ENCODE results near the gene MAPK12.

The MAPK12 gene

GRCh38 chr22:50294319-50294656, 32.8 kb upstream of the MAPK12 start:
- in situ Hi-C loops (cut with HindIII; ENCODE audit: low sequenced_read_pairs): no loop called here
- DNase-seq (ENCODE audit: low read depth): no peak

GRCh38 chr22:50293441-50294318, 32.2 kb upstream of the MAPK12 start:
- H3K4me3 ChIP-seq (ENCODE audit: low read depth, low read length): peak overlapping the region; percentile 24
- no peak for DNase-seq (ENCODE audit: low read depth)

More at GRCh38 chr22:50294319-50294656, 32.8 kb upstream of the MAPK12 start:
- TF ChIP-seq CTCF (IDR thresholded peaks at IDR 0.05; ENCODE audit: low read depth, low read length, missing control alignments): no peak
- H3K4me3 ChIP-seq (ENCODE audit: low read depth, low read length): no peak overlapping the region

GRCh38 chr22:50292643-50293440, 31.4 kb upstream of the MAPK12 start:
- no peak for DNase-seq (ENCODE audit: low read depth)
- no peak for TF ChIP-seq CTCF (IDR thresholded peaks at IDR 0.05; ENCODE audit: low read depth, low read length, missing control alignments)
- in situ Hi-C loops (cut with HindIII; ENCODE audit: low sequenced_read_pairs): no loop called here
- H3K4me3 ChIP-seq (ENCODE audit: low read depth, low read length): peak overlapping the region; percentile 24

More at GRCh38 chr22:50293441-50294318, 32.2 kb upstream of the MAPK12 start:
- no peak for TF ChIP-seq CTCF (IDR thresholded peaks at IDR 0.05; ENCODE audit: low read depth, low read length, missing control alignments)
- in situ Hi-C loops (cut with HindIII; ENCODE audit: low sequenced_read_pairs): no loop called here

GRCh38 chr22:50289942-50290630, 28.6 kb upstream of the MAPK12 start:
- no peak for DNase-seq (ENCODE audit: low read depth)
- H3K4me3 ChIP-seq (ENCODE audit: low read depth, low read length): no peak overlapping the region
- in situ Hi-C loops (cut with HindIII; ENCODE audit: low sequenced_read_pairs): no loop called here
- TF ChIP-seq CTCF (IDR thresholded peaks at IDR 0.05; ENCODE audit: low read depth, low read length, missing control alignments): no peak

GRCh38 chr22:50289151-50289941, 27.9 kb upstream of the MAPK12 start:
- DNase-seq (ENCODE audit: low read depth): no peak
- in situ Hi-C loops (cut with HindIII; ENCODE audit: low sequenced_read_pairs): no loop called here
- no peak for TF ChIP-seq CTCF (IDR thresholded peaks at IDR 0.05; ENCODE audit: low read depth, low read length, missing control alignments)
- no peak overlapping the region for H3K4me3 ChIP-seq (ENCODE audit: low read depth, low read length)
